SK-N-SH treated with all-trans-retinoic acid at 6 μM for 48 hours (cell line): ENCODE data around the gene UBE4B.
A peak's percentile ranks its signal among the peaks of the same experiment; 100 is the strongest.
"Not testable (repeated sequence)": the region's sequence is repeated elsewhere in the genome, so short reads cannot be mapped to it uniquely, and the experiment has no call there.

Experiments used
- ATAC-seq: fragments of 200-7000 bp; cut with Tn5 transposase; 3 replicates; pipeline ENCODE4 v1.9.1; 2020; ENCODE audit warnings: mild to moderate bottlenecking, moderate library complexity
- ARNTL ChIP-seq: fragments of 450-650 bp; formaldehyde crosslinking; IDR thresholded peaks from 2 replicates; pipeline ENCODE4 v1.5.0; 2020; ENCODE audit warnings: low read depth, mild to moderate bottlenecking, moderate library complexity, borderline replicate concordance
- BACH2 ChIP-seq: fragments of 250-450 bp; sonication (Bioruptor Pico); IDR thresholded peaks from 2 replicates; pipeline ENCODE4 v1.9.0; 2021; ENCODE audit warnings: mild to moderate bottlenecking, borderline replicate concordance
- GLIS3 ChIP-seq: fragments of 250-450 bp; sonication (Bioruptor Pico); IDR thresholded peaks from 2 replicates; pipeline ENCODE4 v1.5.0; 2020; ENCODE audit warnings: mild to moderate bottlenecking, moderate library complexity
- ISL1 ChIP-seq: fragments of 250-450 bp; sonication (Bioruptor Pico); IDR thresholded peaks from 2 replicates; pipeline ENCODE4 v2.1.2; 2022; ENCODE audit warnings: mild to moderate bottlenecking, moderate library complexity
- OSR1 ChIP-seq: fragments of 250-450 bp; sonication (Bioruptor Pico); IDR thresholded peaks from 2 replicates; pipeline ENCODE4 v1.8.0; 2022; ENCODE audit warnings: moderate library complexity, mild to moderate bottlenecking, inconsistent platforms
- PPARA ChIP-seq: fragments of 250-450 bp; sonication (Bioruptor Pico); IDR thresholded peaks from 2 replicates; pipeline ENCODE4 v1.5.0; 2020; ENCODE audit warnings: mild to moderate bottlenecking, borderline replicate concordance
- RARB ChIP-seq: fragments of 250-450 bp; sonication (Bioruptor Pico); IDR thresholded peaks from 2 replicates; pipeline ENCODE4 v1.8.0; 2021; ENCODE audit warnings: mild to moderate bottlenecking, moderate library complexity
- SNAI2 ChIP-seq: fragments of 250-450 bp; sonication (Bioruptor Pico); IDR thresholded peaks from 2 replicates; pipeline ENCODE4 v1.5.0; 2020; ENCODE audit warnings: mild to moderate bottlenecking, moderate library complexity
- TOX ChIP-seq: fragments of 250-450 bp; sonication (Bioruptor Pico); IDR thresholded peaks from 2 replicates; pipeline ENCODE4 v1.8.0; 2021; ENCODE audit warnings: mild to moderate bottlenecking, moderate library complexity, borderline replicate concordance
- ZFP3 ChIP-seq: fragments of 250-450 bp; sonication (Bioruptor Pico); IDR thresholded peaks from 2 replicates; pipeline ENCODE4 v1.5.0; 2020; ENCODE audit warnings: mild to moderate bottlenecking, moderate library complexity
- ZFP30 ChIP-seq: fragments of 450-650 bp; formaldehyde crosslinking; IDR thresholded peaks from 2 replicates; pipeline ENCODE4 v1.5.0; 2022; ENCODE audit warnings: mild to moderate bottlenecking, moderate library complexity
- ZNF565 ChIP-seq: fragments of 450-650 bp; formaldehyde crosslinking; conservative IDR thresholded peaks from 2 replicates; pipeline ENCODE4 v1.5.0; 2020; ENCODE audit warnings: low read depth, mild to moderate bottlenecking, moderate library complexity
- ZNF70 ChIP-seq: fragments of 450-650 bp; formaldehyde crosslinking; IDR thresholded peaks from 2 replicates; pipeline ENCODE4 v1.5.0; 2020; ENCODE audit warnings: mild to moderate bottlenecking, moderate library complexity
- ZNF8 ChIP-seq: fragments of 450-650 bp; formaldehyde crosslinking; IDR thresholded peaks from 2 replicates; pipeline ENCODE4 v1.5.0; 2020; ENCODE audit warnings: mild to moderate bottlenecking, moderate library complexity
- TF ChIP-seq, protein P1 (sequence below): fragments of 250-450 bp; sonication (Bioruptor Pico); IDR thresholded peaks from 2 replicates; pipeline ENCODE4 v1.8.0; 2020; ENCODE audit warnings: mild to moderate bottlenecking, moderate library complexity, borderline replicate concordance
- TF ChIP-seq, protein P2 (sequence below): fragments of 250-450 bp; sonication (Bioruptor Pico); IDR thresholded peaks from 2 replicates; pipeline ENCODE4 v1.5.1; 2020; ENCODE audit warnings: low read depth, mild to moderate bottlenecking, moderate library complexity
- TF ChIP-seq, protein P3 (sequence below): fragments of 250-450 bp; sonication (Bioruptor Pico); IDR thresholded peaks from 2 replicates; pipeline ENCODE4 v1.5.1; 2021; ENCODE audit warnings: mild to moderate bottlenecking, moderate library complexity

Gene UBE4B

DNA sequence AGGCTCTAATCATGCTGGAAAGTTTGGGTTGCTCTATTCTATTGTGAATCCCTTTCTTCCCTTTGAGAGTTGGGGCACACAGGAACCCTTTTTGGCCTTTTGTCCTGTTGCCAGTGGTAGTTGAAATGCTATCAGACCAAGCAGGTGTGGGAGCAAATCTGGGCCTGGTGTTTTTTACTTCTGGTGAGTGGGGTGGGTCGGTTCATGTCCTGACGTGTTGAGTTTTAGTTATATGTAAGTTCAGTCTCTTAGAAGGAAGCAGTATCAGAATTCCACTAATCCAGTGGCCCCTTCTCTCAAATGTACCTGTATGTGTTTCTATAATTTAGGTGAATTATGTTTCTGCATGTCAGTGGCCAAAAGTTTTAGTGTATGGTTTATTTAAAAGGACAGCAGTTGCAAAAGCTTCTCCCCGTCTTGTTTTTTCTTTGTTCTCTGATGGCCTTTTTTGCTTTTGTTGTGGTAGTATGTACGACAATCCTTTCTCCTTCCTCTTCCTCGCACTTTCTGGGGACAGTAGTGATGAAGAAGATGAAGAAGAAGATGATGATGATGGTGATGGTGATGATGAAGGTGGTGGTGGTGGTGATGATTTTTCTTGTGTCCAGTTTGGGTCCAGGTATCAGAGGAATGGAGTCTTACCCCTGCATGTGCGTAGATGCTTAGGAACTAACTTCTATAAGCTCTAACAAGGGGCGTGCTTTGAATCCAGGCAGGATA, 74.2 kb downstream of the UBE4B start (continued):
- TF ChIP-seq ISL1 (no peak), ZNF70 (CRISPR knock-in tag) (no peak), ARNTL (CRISPR knock-in tag) (no peak), RARB (CRISPR knock-in tag) (no peak), OSR1 (CRISPR knock-in tag) (no peak), TOX (CRISPR knock-in tag) (no peak), SNAI2 (CRISPR knock-in tag) (no peak), ZFP3 (no peak), ZNF565 (CRISPR knock-in tag) (no peak), PPARA (no peak), GLIS3 (CRISPR knock-in tag) (no peak)
- TF ChIP-seq, protein P1, sequence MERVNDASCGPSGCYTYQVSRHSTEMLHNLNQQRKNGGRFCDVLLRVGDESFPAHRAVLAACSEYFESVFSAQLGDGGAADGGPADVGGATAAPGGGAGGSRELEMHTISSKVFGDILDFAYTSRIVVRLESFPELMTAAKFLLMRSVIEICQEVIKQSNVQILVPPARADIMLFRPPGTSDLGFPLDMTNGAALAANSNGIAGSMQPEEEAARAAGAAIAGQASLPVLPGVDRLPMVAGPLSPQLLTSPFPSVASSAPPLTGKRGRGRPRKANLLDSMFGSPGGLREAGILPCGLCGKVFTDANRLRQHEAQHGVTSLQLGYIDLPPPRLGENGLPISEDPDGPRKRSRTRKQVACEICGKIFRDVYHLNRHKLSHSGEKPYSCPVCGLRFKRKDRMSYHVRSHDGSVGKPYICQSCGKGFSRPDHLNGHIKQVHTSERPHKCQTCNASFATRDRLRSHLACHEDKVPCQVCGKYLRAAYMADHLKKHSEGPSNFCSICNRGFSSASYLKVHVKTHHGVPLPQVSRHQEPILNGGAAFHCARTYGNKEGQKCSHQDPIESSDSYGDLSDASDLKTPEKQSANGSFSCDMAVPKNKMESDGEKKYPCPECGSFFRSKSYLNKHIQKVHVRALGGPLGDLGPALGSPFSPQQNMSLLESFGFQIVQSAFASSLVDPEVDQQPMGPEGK (CRISPR knock-in tag): no peak
- TF ChIP-seq, protein P2, sequence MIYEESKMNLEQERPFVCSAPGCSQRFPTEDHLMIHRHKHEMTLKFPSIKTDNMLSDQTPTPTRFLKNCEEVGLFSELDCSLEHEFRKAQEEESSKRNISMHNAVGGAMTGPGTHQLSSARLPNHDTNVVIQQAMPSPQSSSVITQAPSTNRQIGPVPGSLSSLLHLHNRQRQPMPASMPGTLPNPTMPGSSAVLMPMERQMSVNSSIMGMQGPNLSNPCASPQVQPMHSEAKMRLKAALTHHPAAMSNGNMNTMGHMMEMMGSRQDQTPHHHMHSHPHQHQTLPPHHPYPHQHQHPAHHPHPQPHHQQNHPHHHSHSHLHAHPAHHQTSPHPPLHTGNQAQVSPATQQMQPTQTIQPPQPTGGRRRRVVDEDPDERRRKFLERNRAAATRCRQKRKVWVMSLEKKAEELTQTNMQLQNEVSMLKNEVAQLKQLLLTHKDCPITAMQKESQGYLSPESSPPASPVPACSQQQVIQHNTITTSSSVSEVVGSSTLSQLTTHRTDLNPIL (CRISPR knock-in tag): no peak

DNA sequence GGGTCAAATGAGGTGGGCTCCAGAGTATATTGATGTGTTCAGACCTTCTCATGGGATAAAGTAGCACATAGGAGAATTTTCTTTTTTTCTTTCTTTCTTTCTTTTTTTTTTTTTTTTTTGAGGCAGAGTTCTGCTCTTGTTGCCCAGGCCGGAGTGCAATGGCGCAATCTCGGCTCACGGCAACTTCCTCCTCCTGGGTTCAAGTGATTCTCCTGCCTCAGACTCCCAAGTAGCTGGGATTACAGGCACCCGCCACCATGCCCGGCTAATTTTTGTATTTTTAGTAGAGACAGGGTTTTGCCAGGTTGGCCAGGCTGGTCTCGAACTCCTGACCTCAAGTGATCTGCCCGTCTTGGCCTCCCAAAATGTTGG, 74.7 kb downstream of the UBE4B start:
- ATAC-seq: not testable (repeated sequence)

DNA sequence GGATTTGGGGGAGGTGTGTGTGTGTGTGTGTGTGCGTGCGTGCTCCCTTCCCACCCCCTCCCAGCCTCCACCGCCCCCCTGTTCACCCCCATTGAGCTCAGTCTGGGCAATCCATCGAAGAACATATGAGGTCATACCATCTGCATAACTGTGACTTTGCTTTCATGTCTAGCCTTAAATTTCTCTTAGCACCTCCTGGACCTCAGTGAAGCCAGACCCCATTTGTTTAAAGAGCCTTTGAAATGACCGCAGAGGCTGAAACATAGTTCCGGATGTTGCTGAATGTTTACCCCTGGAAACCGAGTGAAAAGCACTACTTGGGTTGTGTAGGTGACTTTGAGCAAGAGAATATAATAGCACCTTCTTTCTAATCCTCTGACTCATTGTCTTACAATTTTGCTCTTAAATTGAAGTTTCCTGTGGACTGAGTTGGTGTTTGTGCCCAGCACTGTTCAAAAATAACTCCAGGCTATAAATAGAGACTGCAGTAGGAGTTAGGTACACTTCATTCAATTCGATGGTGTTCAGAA, 75.4 kb downstream of the UBE4B start:
- ATAC-seq: peak; percentile 93
- no peak for TF ChIP-seq TOX (CRISPR knock-in tag)
- peak; percentile 17; the same call in 1 of the 2 replicates for TF ChIP-seq ISL1

DNA sequence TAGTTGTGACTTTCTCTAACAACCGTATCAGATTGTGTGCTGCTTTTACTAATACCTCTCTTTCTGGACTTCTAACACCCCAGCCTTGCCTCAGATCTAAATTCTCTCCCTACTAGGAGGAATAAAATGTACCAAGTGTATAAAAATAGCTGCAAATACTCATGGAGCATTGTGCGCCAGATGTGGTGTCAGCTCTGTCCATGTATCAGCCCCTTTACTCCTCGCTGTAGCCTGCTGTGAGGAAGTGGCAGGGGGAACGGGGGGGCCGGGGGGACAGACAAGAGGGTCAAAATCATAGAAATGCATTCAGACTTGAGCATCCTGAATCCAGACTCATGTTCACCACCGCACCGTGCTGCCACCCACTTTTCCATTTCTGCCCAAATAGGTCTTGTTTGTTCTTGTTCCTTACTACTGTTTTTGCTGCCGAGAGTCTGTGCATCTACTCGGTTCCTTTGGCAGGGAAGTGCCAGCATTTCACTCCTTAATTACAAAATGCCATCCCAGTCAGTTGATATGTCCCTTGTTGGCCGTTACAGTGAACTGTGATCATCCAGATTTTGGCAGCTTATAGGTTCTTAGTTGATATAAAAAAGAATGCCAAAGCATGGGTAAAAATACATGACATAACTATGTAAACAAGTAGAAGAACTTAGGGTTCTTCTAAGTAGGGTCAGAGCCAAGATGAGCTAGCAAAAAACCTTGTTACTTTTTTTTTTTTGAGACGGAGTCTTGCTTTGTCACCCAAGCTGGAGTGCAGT, 76.4 kb downstream of the UBE4B start:
- TF ChIP-seq, protein P2 (CRISPR knock-in tag): no peak
- TF ChIP-seq ZNF8 (CRISPR knock-in tag) (no peak), TOX (CRISPR knock-in tag) (no peak), PPARA (no peak), BACH2 (CRISPR knock-in tag) (no peak), GLIS3 (CRISPR knock-in tag) (no peak)
- TF ChIP-seq, protein P3, sequence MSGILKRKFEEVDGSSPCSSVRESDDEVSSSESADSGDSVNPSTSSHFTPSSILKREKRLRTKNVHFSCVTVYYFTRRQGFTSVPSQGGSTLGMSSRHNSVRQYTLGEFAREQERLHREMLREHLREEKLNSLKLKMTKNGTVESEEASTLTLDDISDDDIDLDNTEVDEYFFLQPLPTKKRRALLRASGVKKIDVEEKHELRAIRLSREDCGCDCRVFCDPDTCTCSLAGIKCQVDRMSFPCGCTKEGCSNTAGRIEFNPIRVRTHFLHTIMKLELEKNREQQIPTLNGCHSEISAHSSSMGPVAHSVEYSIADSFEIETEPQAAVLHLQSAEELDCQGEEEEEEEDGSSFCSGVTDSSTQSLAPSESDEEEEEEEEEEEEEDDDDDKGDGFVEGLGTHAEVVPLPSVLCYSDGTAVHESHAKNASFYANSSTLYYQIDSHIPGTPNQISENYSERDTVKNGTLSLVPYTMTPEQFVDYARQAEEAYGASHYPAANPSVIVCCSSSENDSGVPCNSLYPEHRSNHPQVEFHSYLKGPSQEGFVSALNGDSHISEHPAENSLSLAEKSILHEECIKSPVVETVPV (CRISPR knock-in tag): no peak
- TF ChIP-seq, protein P1 (CRISPR knock-in tag): no peak

DNA sequence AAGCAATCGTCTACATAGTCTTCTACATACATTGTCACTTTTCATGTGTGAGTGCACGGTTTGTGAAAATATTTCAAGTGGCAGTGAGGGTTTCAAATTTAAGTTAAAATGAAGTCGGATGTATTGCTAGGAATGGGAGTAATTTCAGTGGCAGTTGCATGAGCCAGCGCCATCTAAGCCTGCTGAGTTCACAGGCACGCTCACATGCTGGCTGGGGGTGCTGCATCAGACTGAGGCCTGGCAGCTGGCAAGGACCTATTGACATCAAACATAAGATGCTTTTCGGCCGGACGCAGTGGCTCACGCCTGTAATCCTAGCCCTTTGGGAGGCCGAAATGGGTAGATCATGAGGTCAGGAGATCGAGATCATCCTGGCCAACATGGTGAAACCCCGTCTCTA, 80.7 kb downstream of the UBE4B start:
- ATAC-seq: no peak
- TF ChIP-seq GLIS3 (CRISPR knock-in tag): no peak
- TF ChIP-seq SNAI2 (CRISPR knock-in tag): no peak
- TF ChIP-seq OSR1 (CRISPR knock-in tag): no peak
- TF ChIP-seq RARB (CRISPR knock-in tag): no peak
- TF ChIP-seq ISL1: no peak
- TF ChIP-seq ARNTL (CRISPR knock-in tag): no peak
- TF ChIP-seq PPARA: no peak
- no peak for TF ChIP-seq ZFP30 (CRISPR knock-in tag)
- no peak for TF ChIP-seq ZNF565 (CRISPR knock-in tag)

More for the DNA sequence above, 76.4 kb downstream of the UBE4B start:
- no peak for ATAC-seq
